GM12892 (cell line): ENCODE data around the gene SPEF1.

Experiments
- POLR2A ChIP-seq: IDR thresholded peaks from 2 replicates; pipeline ENCODE4 v1.6.1; 2011; ENCODE audit warnings: low read depth, low read length, control low read depth
- TAF1 ChIP-seq: IDR thresholded peaks from 2 replicates; pipeline ENCODE4 v1.6.1; 2011; ENCODE audit warnings: low read depth, mild to moderate bottlenecking, control low read depth, low read length, borderline replicate concordance

DNA sequence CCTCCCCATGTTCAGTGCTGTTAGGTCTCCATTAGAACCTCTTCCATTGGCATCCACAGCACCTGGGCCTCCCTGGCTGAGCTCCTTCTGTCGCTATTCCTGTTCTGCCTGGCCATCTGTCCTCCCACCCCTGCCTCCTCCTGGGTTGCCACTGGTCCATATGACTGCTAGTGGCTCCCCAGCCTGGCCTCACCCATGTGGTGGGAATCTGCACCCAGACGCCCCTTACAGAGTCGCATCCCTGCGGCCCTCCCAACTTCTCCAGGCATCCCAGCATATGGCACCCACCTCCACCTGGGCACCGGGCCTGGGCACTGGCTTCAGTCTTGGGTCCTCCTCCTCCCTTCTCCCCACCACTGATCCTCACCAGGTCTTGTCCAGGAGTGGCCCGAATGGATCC is 22.6 kb upstream of the SPEF1 start:
- TF ChIP-seq POLR2A (no peak), TAF1 (no peak)
